SJSA1 (cell line): ENCODE data around the gene TUBAL3. TPM values are rescaled to one million over a fixed set of nuclear protein-coding genes. Genes with fewer than 3 reads are reported as not detected.

Source experiments
- DNase-seq, 2 experiments: peaks; one replicate each; pipeline ENCODE4 v3.0.0-alpha.2; 2015 to 2020; ENCODE audit warnings: low spot score in 2 of 2, low read depth in 1 of 2
- H3K27ac ChIP-seq: fragments of 250-450 bp; sonication (Bioruptor Pico); 2 replicates; pipeline ENCODE4 v1.5.1; 2020; ENCODE audit warnings: mild to moderate bottlenecking, moderate library complexity
- H3K27me3 ChIP-seq: fragments of 250-450 bp; sonication (Bioruptor Pico); replicated peaks from 2 replicates; pipeline ENCODE4 v1.5.1; 2020; ENCODE audit warnings: mild to moderate bottlenecking, moderate library complexity
- H3K36me3 ChIP-seq: fragments of 250-450 bp; sonication (Bioruptor Pico); 2 replicates; pipeline ENCODE4 v1.5.1; 2020; ENCODE audit warnings: mild to moderate bottlenecking
- H3K4me1 ChIP-seq: fragments of 250-450 bp; sonication (Bioruptor Pico); replicated peaks from 2 replicates; pipeline ENCODE4 v1.6.1; 2021; ENCODE audit warnings: mild to moderate bottlenecking
- H3K4me3 ChIP-seq: fragments of 250-450 bp; sonication (Bioruptor Pico); 2 replicates; pipeline ENCODE4 v1.5.1; 2020; ENCODE audit warnings: mild to moderate bottlenecking
- H3K9me3 ChIP-seq: fragments of 250-450 bp; sonication (Bioruptor Pico); replicated peaks from 2 replicates; pipeline ENCODE4 v1.5.1; 2020; ENCODE audit warnings: mild to moderate bottlenecking
- total RNA-seq: library from RNA; depleted of rRNA; stranded (reverse); fragments of >200 nt; shearing (Covaris generic); gene quantifications from 2 replicates; pipeline ENCODE4 v1.2.3, GENCODE V29; 2014; rRNA removed

TUBAL3 gene
- total RNA-seq = not detected in 2 replicates

DNA sequence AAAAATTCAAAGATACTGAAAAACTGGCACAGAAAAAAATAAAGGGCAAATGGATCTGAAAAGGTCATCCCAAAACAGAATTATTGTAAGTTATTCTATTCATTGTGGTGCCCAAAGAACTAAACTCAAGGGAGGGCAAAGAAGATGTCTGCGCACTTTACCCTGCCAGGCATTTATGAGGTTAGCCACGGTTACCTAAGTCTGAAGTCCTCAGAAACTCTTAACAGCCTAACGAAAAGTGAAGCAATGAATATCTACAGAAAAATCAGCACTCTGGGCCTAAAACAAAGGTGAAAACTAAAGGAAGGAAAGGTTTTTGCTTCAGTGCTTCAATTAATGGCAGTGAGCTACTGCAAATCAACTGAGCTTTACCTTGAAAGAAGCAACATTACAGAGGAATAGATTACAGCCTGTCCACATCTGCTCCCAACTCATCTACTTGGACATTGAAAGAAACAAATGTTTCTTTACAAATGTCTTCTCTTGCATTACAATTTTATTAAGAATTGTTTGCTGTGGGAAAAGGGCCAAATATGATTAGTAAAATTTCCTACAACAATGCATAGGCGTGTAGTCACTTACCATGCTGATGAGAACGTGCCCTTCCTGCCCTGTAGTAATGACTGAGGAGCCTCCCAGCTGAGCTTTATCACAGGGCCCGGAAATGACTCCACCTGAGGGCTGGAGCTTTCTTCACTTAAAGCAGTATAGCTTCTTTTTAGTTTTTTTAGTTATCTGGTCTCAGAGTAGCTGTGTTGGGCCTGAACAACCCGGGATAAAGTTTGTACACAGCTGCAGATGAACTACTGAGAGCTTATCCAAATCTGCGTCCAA is at the start of gene TUBAL3:
Gene TUBAL3 (minus strand): TSS at position 621 of the 834 bp plus-strand sequence. CDS start 36 bp downstream, at position 585.
- Histone ChIP-seq H3K27me3 (0 out of 2 replicates have a peak, but pooled peaks cover 3% of the 10 kb centered on the region), H3K4me1 (no peaks in the 10 kb centered on the region), H3K36me3 (no peaks in the 10 kb centered on the region), H3K4me3 (no peak within 1 kb of the TSS), H3K27ac (no peak within 1 kb of the TSS), H3K9me3 (0 out of 2 replicates have a peak, but pooled peaks cover 3% of the 10 kb centered on the region)
- no peak for DNase-seq

DNA sequence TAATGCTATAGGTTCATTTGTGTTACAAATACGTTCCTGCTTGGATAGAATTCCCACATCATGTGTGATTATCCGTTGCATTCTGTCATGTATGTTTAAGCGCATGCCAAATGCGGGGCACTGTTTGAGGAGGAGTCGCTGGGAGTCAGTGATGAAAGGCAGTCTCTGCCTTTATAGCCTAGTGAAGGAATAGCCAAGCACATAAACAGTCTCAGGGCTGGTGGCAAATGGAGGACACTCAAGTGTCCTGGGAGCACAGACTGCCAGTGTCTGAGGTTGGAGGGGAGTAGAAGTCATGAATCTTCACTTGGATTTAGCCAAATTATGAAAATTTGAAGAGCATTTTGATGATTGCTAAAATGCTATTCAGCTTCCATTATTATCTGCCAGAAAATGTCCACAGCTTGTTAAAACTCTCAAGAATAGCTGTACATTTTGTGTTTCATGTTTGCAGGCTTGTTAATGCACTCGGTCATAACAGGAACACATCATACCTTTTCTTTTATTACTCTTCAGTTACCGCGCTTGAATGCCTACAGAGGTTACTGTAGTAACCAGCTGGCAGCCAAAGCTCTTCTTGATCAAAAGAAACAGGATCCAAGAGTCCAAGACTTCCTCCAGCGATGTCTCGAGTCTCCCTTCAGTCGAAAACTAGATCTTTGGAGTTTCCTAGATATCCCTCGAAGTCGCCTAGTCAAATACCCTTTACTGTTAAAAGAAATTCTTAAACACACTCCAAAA is 49.3 kb upstream of the TUBAL3 start:
- no peak overlapping the region for H3K27ac ChIP-seq
- H3K36me3 ChIP-seq = peaks cover 71% of the 10 kb centered on the region
- no peak overlapping the region for H3K4me3 ChIP-seq
- no peaks in the 10 kb centered on the region for H3K27me3 ChIP-seq
- no peak for DNase-seq
- peaks cover 12% of the 10 kb centered on the region for H3K4me1 ChIP-seq
- H3K9me3 ChIP-seq = no peaks in the 10 kb centered on the region

DNA sequence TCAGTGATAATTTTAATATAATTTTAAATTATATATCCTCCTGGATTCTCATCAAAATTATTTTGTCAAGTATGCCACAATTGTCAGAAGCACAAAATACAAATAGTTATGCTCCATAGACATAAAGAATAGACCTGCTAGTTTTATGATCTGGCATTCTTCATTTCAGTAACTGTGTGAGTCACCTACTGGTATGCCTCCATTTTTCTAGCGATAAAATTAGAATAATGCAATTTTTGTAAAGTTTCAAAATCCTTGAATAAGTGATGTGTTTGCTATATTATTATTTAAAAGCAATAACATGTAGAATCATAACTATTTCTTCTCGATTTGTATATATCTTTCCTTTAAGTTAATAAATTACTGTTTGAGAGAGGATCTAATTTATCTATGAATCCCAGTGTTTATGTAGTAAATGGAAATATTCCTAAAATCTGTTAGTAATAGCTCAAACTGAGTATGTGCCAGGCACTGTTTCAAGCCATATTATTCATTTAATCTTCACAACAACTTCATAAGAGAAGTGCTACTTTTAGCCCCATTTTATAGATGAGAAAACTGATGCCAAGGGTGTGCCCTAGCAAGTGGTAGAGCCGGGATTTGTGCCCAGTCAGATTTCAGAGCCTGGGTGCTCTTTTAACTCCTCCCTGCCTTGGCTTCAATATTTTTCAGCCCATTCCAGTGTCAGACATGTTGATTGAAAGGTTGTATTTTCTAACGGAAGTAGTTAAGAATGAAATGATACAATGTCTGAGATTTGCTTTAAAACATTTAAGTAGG is 46.2 kb upstream of the TUBAL3 start:
- H3K4me3 ChIP-seq = no peak overlapping the region
- DNase-seq = no peak
- H3K9me3 ChIP-seq = no peaks in the 10 kb centered on the region
- peaks cover 33% of the 10 kb centered on the region for H3K4me1 ChIP-seq
- no peaks in the 10 kb centered on the region for H3K27me3 ChIP-seq
- H3K36me3 ChIP-seq = peaks cover 47% of the 10 kb centered on the region
- no peak overlapping the region for H3K27ac ChIP-seq

DNA sequence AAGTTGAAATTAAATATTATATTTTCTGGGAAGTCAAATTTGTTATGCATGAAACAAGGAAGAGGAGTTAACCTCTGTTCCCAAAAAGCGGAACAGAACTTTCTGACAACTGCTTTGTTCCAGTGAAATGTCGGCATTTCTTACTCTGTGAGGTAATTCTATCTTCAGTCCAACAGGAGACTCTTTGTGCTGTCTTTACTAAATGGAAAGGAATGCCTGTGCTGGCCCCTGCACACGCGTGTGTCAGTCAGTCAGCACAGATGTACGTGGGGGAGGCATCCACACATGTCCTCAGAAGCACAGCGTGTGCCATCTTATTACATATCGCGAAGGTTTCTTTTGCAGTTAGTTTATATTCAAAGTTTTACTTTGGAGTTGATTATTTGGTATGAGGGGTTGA is 45.2 kb upstream of the TUBAL3 start:
- Histone ChIP-seq H3K27me3 (no peaks in the 10 kb centered on the region), H3K27ac (peak overlapping the region; percentile 50), H3K36me3 (peaks cover 38% of the 10 kb centered on the region), H3K4me1 (peaks cover 33% of the 10 kb centered on the region), H3K4me3 (no peak overlapping the region; the same call in 1 of the 2 replicates), H3K9me3 (no peaks in the 10 kb centered on the region)
- DNase-seq = peak in 1 of 2 experiments; percentile 59

DNA sequence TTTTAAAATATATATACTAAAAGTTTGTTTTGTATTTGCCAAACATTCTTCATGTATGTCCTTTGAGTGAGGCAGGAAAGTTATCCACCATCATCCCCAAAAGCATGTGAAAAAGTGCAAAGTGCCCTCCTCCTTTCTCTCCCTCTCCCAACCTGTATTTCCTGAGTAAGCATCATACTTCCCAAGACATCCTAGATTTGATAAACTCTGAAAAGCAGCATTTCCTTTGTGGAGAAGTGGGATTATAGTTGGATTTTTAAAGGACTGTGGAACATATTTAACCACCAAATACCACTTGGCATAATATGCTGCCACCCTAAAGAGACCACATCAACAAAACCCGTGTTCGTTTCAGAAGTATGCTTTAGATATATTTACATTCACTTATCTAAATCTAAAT is 44.6 kb upstream of the TUBAL3 start:
- no peak for DNase-seq
- H3K27me3 ChIP-seq = no peaks in the 10 kb centered on the region
- peak overlapping the region; percentile 50 for H3K27ac ChIP-seq

DNA sequence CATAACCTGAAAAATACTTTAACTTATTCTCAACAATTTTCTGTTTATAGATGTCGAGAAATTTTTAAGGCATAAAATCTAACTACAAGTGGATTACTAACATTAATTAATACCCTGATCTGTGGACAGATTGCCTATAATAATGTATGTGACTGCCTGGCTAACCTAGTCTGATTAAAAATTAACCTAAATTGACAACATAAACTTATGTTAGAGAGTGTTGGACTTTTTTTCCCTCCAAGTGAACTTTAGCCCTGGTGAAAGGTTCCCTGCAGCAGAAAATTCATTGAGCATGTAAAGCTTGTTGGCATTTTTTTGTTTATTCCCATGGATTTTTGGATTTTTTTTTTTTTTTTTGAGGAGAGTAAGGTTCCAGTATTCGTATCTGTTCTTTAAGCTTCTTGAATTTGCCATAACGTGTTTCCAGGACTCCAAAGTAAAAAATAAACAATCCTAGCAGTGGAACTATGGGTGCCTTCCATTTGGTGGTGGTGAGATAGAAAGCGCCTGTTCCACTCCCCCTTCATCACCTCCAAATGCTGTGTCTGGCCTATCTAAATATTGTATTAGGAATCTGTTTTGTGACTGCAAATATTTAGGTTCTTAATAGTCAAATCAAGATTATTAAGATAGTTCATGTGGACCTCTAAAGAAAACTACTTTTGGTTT is 43.8 kb upstream of the TUBAL3 start:
- Histone ChIP-seq H3K9me3 (no peaks in the 10 kb centered on the region), H3K27me3 (no peaks in the 10 kb centered on the region), H3K36me3 (peaks cover 24% of the 10 kb centered on the region), H3K4me1 (peaks cover 33% of the 10 kb centered on the region), H3K4me3 (peak overlapping the region; percentile 43), H3K27ac (peak overlapping the region; percentile 47)
- no peak for DNase-seq

More for the DNA sequence above, 44.6 kb upstream of the TUBAL3 start:
- Histone ChIP-seq H3K4me1 (peaks cover 33% of the 10 kb centered on the region), H3K36me3 (peaks cover 32% of the 10 kb centered on the region), H3K4me3 (no peak overlapping the region; the same call in 1 of the 2 replicates), H3K9me3 (no peaks in the 10 kb centered on the region)

DNA sequence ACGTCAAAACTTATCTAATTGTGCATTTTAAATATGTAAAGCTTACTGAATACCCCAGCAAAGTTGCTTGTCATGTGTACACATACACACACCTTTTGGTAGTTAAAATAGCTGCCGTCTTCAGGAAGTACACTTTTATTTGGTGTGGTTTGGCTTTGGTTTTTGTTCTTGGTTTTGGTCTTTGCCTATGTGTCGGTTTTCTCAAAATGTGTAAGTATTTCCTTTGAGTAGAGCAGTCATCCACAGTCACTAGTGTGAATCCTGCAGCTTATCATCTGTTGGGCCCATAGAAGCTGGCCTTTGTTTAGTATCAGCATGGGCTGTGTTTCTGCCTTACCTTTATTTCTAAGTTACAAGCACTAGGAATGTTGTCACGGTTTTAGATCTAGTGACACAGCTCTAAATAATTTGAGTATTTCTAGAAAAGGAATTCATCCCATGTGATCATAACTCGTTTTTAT is 43.0 kb upstream of the TUBAL3 start:
- DNase-seq = peak in 1 of 2 experiments; percentile 24
- H3K27me3 ChIP-seq = no peaks in the 10 kb centered on the region
- peak overlapping the region; percentile 47 for H3K27ac ChIP-seq
- H3K4me1 ChIP-seq = peaks cover 33% of the 10 kb centered on the region
- H3K36me3 ChIP-seq = peaks cover 16% of the 10 kb centered on the region
- H3K9me3 ChIP-seq = no peaks in the 10 kb centered on the region
- peak overlapping the region; percentile 43 for H3K4me3 ChIP-seq

GRCh38 chr10:5447056-5447455 is 42.4 kb upstream of the TUBAL3 start:
- DNase-seq = peak in 1 of 2 experiments; percentile 36

DNA sequence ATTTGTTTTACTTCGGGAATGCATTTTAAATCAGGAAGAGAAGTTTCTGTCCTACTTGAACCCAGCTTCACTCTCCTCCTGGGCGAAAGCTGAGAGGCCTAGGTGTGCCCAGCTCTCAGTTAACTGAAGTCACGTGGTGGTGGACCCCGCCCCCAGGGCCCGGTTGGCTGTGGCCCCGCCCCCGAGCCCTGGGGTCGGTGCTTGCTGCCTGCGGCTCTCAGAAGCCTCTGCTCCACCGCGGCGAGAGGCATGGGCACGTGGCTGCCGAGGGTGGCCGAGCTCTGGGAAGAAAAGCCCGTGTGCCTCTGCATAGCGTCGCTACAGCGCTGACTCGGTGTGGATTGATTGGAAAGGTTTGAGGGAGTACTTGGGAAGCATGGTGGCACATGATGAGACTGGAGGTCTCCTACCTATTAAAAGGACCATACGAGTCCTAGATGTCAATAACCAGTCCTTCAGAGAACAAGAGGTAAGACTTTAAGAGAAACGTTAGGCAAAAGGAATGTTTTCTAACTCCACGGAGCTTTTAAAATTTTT is 41.8 kb upstream of the TUBAL3 start:
- peak; percentile 74 to 86 for DNase-seq
- H3K27me3 ChIP-seq = no peaks in the 10 kb centered on the region

More at GRCh38 chr10:5447056-5447455, 42.4 kb upstream of the TUBAL3 start:
- Histone ChIP-seq H3K27ac (peak overlapping the region; percentile 47), H3K9me3 (no peaks in the 10 kb centered on the region), H3K27me3 (no peaks in the 10 kb centered on the region), H3K4me3 (peak overlapping the region; percentile 43), H3K4me1 (peaks cover 33% of the 10 kb centered on the region), H3K36me3 (peaks cover 10% of the 10 kb centered on the region)

GRCh38 chr10:5445006-5445405 is 40.4 kb upstream of the TUBAL3 start:
- DNase-seq = no peak
- Histone ChIP-seq H3K27ac (no peak overlapping the region), H3K36me3 (peaks cover 5% of the 10 kb centered on the region; the same call in 1 of the 2 replicates), H3K4me1 (peaks cover 32% of the 10 kb centered on the region), H3K9me3 (no peaks in the 10 kb centered on the region), H3K27me3 (no peaks in the 10 kb centered on the region), H3K4me3 (no peak overlapping the region)

More for the DNA sequence above, 41.8 kb upstream of the TUBAL3 start:
- Histone ChIP-seq H3K36me3 (peaks cover 5% of the 10 kb centered on the region; the same call in 1 of the 2 replicates), H3K4me3 (peak overlapping the region; percentile 43), H3K4me1 (peaks cover 33% of the 10 kb centered on the region), H3K9me3 (no peaks in the 10 kb centered on the region), H3K27ac (peak overlapping the region; percentile 47)

GRCh38 chr10:5443429-5443828 is 38.8 kb upstream of the TUBAL3 start:
- no peak overlapping the region for H3K4me3 ChIP-seq
- no peak overlapping the region for H3K27ac ChIP-seq
- no peaks in the 10 kb centered on the region for H3K9me3 ChIP-seq
- H3K36me3 ChIP-seq = peaks cover 10% of the 10 kb centered on the region
- DNase-seq = no peak
- 0 out of 2 replicates have a peak, but pooled peaks cover 2% of the 10 kb centered on the region for H3K27me3 ChIP-seq
- H3K4me1 ChIP-seq = peaks cover 18% of the 10 kb centered on the region

GRCh38 chr10:5442990-5443370 is 38.4 kb upstream of the TUBAL3 start:
- Histone ChIP-seq H3K36me3 (peaks cover 10% of the 10 kb centered on the region), H3K27ac (no peak overlapping the region), H3K4me3 (no peak overlapping the region), H3K9me3 (no peaks in the 10 kb centered on the region), H3K27me3 (0 out of 2 replicates have a peak, but pooled peaks cover 2% of the 10 kb centered on the region), H3K4me1 (peaks cover 13% of the 10 kb centered on the region)
- no peak for DNase-seq
